ENCODE data around the gene PHF24.
A peak's percentile ranks its signal among the peaks of the same experiment; 100 is the strongest.
"Not testable (repeated sequence)": the region's sequence is repeated elsewhere in the genome, so short reads cannot be mapped to it uniquely, and the experiment has no call there.

The PHF24 gene

GRCh38 chr9:34957492-34958410 is at the start of gene PHF24:
Gene PHF24, plus strand, starts transcription at chr9:34958285. Its CDS starts 13,014 bp downstream, at chr9:34971299.
- no peak for DNase-seq

GRCh38 chr9:34927061-34927460 is 31.0 kb upstream of the PHF24 start:
- no peak for DNase-seq

GRCh38 chr9:34928921-34929320 is 29.2 kb upstream of the PHF24 start:
- no peak for DNase-seq

GRCh38 chr9:34929506-34930102 is 28.5 kb upstream of the PHF24 start:
- peak; percentile 1 for DNase-seq

- not testable (repeated sequence) for DNase-seq
Measured at GRCh38 chr9:34939989-34940388, 18.1 kb upstream of the PHF24 start.

- DNase-seq: no peak
Measured at GRCh38 chr9:34948451-34948850, 9.6 kb upstream of the PHF24 start.

- no peak for DNase-seq
Measured at GRCh38 chr9:34954225-34954624, 3.9 kb upstream of the PHF24 start.

GRCh38 chr9:34956066-34956465 is 2.0 kb upstream of the PHF24 start:
- not testable (repeated sequence) for DNase-seq

GRCh38 chr9:34956648-34957047 is 1.4 kb upstream of the PHF24 start:
- no peak for DNase-seq

- DNase-seq: no peak
Measured at GRCh38 chr9:34958411-34958982, 412 bp downstream of the PHF24 start.

- DNase-seq: no peak
Measured at GRCh38 chr9:34959461-34959860, 1.4 kb downstream of the PHF24 start.

- no peak for DNase-seq
Measured at GRCh38 chr9:34961574-34962490, 3.7 kb downstream of the PHF24 start.

- no peak for DNase-seq
Measured at GRCh38 chr9:34962546-34962945, 4.5 kb downstream of the PHF24 start.

- no peak for DNase-seq
Measured at GRCh38 chr9:34963552-34963951, 5.5 kb downstream of the PHF24 start.

- DNase-seq: no peak
Measured at GRCh38 chr9:34964458-34964857, 6.4 kb downstream of the PHF24 start.

GRCh38 chr9:34971146-34971811 is 13.2 kb downstream of the PHF24 start:
- DNase-seq: no peak

- no peak for DNase-seq
Measured at GRCh38 chr9:34974664-34975063, 16.6 kb downstream of the PHF24 start.

- no peak for DNase-seq
Measured at GRCh38 chr9:34976441-34976840, 18.4 kb downstream of the PHF24 start.

GRCh38 chr9:34976992-34977391 is 18.9 kb downstream of the PHF24 start:
- DNase-seq: no peak

- no peak for DNase-seq
Measured at GRCh38 chr9:34980181-34980761, 22.2 kb downstream of the PHF24 start.

GRCh38 chr9:34982361-34982760 is 24.3 kb downstream of the PHF24 start:
- no peak for DNase-seq

GRCh38 chr9:34983209-34983608 is 25.1 kb downstream of the PHF24 start:
- no peak for DNase-seq

All from fibroblast of upper back skin (primary cell).